ENCODE results near the gene SMG6. TPM values are rescaled to one million over a fixed set of nuclear protein-coding genes. Genes with fewer than 3 reads are reported as not detected.
A peak's percentile ranks its signal among the peaks of the same experiment; 100 is the strongest.

SMG6 gene
- total and polyA plus RNA-seq, 8 donors: 27.7 to 42.2 (median 38.5) TPM

- peaks cover 32 to 84% of the 10 kb centered on the region in 2 donors for H3K4me1 ChIP-seq
- intact Hi-C loops (cut with DNase I): no loop called here
- peak overlapping the region; percentile 77 to 82 for H3K27ac ChIP-seq
- H3K9me3 ChIP-seq: no peaks in the 10 kb centered on the region
- DNase-seq (peak in 1 of 4 donors; percentile 66), ATAC-seq (no peak)
- peaks cover 13 to 91% of the 10 kb centered on the region in 2 donors for H3K27me3 ChIP-seq
- TF ChIP-seq CTCF (IDR thresholded peaks at IDR 0.05): no peak
- peak overlapping the region; percentile 56 to 57 for H3K4me3 ChIP-seq
- H3K36me3 ChIP-seq: peaks cover 0 to 8% of the 10 kb centered on the region in 2 donors
Observed at GRCh38 chr17:2054262-2054511, 249.4 kb downstream of the SMG6 start.

DNA sequence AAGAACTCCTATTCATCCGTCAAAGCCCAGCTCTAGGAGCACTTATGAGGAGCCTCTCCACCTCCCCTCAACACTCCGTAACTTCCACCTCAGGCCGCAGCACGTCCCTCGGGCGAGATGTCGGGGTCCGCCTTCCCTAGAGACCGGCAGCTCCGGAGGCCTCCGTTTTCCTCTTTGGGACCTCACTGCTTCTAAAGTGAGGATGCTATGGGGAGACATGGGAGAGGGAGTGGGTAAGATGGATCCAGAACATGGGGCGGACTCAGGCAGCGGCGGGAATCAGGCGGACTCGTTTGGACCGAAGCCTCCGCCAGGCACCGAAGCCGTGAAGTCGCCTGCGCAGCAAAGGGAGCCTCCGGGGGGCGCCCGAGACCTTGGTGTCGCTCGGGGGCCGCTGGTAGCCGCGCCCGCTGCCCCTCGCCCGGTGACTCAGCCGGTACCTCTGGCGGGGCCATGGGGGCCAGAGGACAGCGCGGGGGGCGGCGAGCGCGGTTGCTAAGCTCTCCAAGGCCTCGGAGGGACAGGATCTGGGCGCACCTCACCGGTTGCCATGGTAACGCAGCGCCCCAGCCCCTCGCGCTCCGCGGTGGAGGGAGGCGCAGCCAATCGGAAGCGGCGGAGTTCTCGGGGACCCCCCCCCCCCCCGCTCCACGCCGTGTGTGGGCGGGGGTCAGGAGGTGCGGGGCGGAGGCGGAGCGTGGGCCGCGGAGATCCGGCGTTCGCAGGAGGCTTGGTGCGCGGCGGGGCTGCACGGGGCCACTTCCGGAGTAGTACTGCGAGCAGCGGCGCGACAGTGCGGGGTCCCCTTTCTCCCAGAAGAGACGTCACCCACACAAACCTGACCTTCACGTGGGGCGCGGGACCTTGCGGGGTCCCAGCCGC, 250.0 kb downstream of the SMG6 start:
- H3K36me3 ChIP-seq: peaks cover 0 to 7% of the 10 kb centered on the region in 2 donors
- peak; percentile 23 for ATAC-seq
- intact Hi-C loops (cut with DNase I): no loop called here
- DNase-seq: peak in 3 of 4 donors; percentile 73 to 91 (median 75)
- peaks cover 32 to 84% of the 10 kb centered on the region in 2 donors for H3K4me1 ChIP-seq
- H3K4me3 ChIP-seq: peak overlapping the region; percentile 56 to 57
- peak; percentile 41 to 53 for TF ChIP-seq CTCF (IDR thresholded peaks at IDR 0.05)
- H3K27me3 ChIP-seq: peaks cover 13 to 91% of the 10 kb centered on the region in 2 donors
- peak overlapping the region; percentile 77 to 82 for H3K27ac ChIP-seq
- no peaks in the 10 kb centered on the region for H3K9me3 ChIP-seq

DNA sequence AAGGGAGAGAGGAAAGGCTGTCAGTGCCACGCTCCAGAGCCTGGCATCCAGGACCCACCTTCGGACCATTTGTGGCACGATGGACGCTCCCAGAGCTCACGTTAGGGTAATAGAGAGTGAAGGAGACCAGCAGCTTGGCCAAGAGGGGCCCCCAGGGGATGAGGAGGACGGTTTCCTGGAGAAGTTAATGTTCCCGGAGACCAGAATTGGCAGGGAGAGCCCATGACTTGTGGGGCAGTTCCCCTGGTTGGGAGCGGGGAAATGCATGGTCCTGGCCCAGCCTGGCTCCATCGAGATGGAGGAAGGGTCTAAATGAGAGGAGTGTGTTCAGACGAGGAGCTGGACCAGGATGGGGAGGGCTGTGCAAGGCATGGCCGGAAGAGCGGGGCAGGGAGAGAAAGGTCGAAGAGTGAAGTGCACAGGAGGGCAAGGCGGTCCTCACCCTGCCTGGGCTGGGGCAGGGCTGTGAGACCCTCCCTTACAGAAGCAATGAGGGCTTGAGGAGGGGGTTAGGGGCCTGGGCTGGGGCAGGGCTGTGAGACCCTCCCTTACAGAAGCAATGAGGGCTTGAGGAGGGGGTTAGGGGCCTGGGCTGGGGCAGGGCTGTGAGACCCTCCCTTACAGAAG, 251.5 kb downstream of the SMG6 start:
- Histone ChIP-seq H3K9me3 (no peaks in the 10 kb centered on the region), H3K4me3 (no peak overlapping the region), H3K27me3 (peaks cover 5 to 82% of the 10 kb centered on the region in 2 donors), H3K4me1 (peaks cover 26 to 71% of the 10 kb centered on the region in 2 donors), H3K27ac (no peak overlapping the region), H3K36me3 (no peaks in the 10 kb centered on the region)
- intact Hi-C loops (cut with DNase I): no loop called here
- no peak for DNase-seq
- no peak for TF ChIP-seq CTCF (IDR thresholded peaks at IDR 0.05)
- no peak for ATAC-seq

DNA sequence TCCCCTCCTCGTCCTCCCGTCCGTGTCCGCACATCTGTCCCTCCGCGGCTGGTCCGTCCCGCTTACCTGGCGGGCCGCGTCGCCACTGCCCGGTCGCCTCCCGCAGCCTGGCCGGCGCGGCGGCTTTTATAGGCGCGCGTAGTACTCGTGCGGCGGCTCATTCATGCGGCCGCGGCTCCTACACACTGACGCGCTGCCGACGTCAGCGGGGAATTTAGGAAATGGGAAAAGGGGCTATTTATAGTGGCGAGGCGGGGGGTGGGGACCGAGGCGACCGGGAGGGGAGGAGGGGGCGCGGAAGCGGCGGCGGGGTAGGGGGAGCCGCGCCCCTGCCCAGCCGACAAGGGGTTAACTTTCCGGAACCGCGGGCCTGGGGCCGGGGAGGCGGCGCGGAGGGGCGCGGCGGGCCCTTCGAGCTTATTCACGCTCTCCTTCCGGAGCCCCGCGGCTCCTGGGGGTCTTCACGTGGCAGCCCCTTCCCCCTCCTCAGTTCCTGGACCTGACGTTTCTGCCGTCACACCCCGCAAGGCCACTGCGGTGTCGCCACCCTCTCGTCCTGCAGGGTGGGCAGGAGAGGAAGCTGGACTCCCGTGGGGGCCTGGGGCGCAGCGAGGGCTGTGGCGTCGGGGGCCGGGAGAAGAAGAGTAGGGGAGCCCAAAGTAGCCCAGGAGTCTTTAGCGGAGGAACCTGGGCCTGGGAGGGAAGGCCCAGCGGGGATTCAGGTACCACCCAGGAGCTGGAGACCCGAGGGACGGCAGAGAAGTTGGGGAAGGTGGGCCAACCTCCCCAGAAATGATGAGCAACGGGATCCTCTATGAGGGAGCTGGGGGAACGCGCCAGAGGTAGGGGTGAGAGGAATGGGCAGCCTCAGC, 252.3 kb downstream of the SMG6 start:
- Histone ChIP-seq H3K4me3 (peak overlapping the region; percentile 45 to 66), H3K27ac (no peak overlapping the region), H3K27me3 (peaks cover 5 to 74% of the 10 kb centered on the region in 2 donors), H3K4me1 (peaks cover 26 to 63% of the 10 kb centered on the region in 2 donors), H3K36me3 (no peaks in the 10 kb centered on the region), H3K9me3 (no peaks in the 10 kb centered on the region)
- intact Hi-C loops (cut with DNase I): no loop called here
- no peak for TF ChIP-seq CTCF (IDR thresholded peaks at IDR 0.05)
- ATAC-seq: no peak
- DNase-seq: peak in 2 of 4 donors; percentile 61 to 79

Measured in left lung (tissue), 10 donors.